ENCODE results near the gene TRPM2. TPM values are rescaled to one million over a fixed set of nuclear protein-coding genes. Genes with fewer than 3 reads are reported as not detected.
A peak's percentile ranks its signal among the peaks of the same experiment; 100 is the strongest.

TRPM2 gene
- total RNA-seq, 1 donor: not detected

- no peak for TF ChIP-seq CTCF (IDR thresholded peaks at IDR 0.05; ENCODE audit: insufficient read depth, low read length)
- no peak for DNase-seq (ENCODE audit: low read depth)
- peak overlapping the region; percentile 61 for H3K4me3 ChIP-seq (ENCODE audit: low read depth, low read length)
Measured at GRCh38 chr21:44456214-44456914, 102.9 kb downstream of the TRPM2 start.

GRCh38 chr21:44456915-44457736 lies 103.7 kb downstream of the TRPM2 start:
- TF ChIP-seq CTCF (IDR thresholded peaks at IDR 0.05; ENCODE audit: insufficient read depth, low read length): no peak
- H3K4me3 ChIP-seq (ENCODE audit: low read depth, low read length): no peak overlapping the region
- DNase-seq (ENCODE audit: low read depth): no peak

- no peak overlapping the region for H3K4me3 ChIP-seq (ENCODE audit: low read depth, low read length)
- no peak for DNase-seq (ENCODE audit: low read depth)
- no peak for TF ChIP-seq CTCF (IDR thresholded peaks at IDR 0.05; ENCODE audit: insufficient read depth, low read length)
Measured at GRCh38 chr21:44458971-44459711, 105.7 kb downstream of the TRPM2 start.

- no peak for TF ChIP-seq CTCF (IDR thresholded peaks at IDR 0.05; ENCODE audit: insufficient read depth, low read length)
- no peak overlapping the region for H3K4me3 ChIP-seq (ENCODE audit: low read depth, low read length)
- no peak for DNase-seq (ENCODE audit: low read depth)
Measured at GRCh38 chr21:44459712-44460440, 106.5 kb downstream of the TRPM2 start.

GRCh38 chr21:44460441-44460755 lies 107.0 kb downstream of the TRPM2 start:
- TF ChIP-seq CTCF (IDR thresholded peaks at IDR 0.05; ENCODE audit: insufficient read depth, low read length): no peak
- no peak overlapping the region for H3K4me3 ChIP-seq (ENCODE audit: low read depth, low read length)
- no peak for DNase-seq (ENCODE audit: low read depth)

- H3K4me3 ChIP-seq (ENCODE audit: low read depth, low read length): no peak overlapping the region
- no peak for TF ChIP-seq CTCF (IDR thresholded peaks at IDR 0.05; ENCODE audit: insufficient read depth, low read length)
- no peak for DNase-seq (ENCODE audit: low read depth)
Measured at GRCh38 chr21:44461005-44461404, 107.6 kb downstream of the TRPM2 start.
